Measurements from ENCODE around the gene NR1H2. TPM values are rescaled to one million over a fixed set of nuclear protein-coding genes. Genes with fewer than 3 reads are reported as not detected.

Gene NR1H2
- total and polyA plus RNA-seq, 10 of the 15 experiments (the other 5 are each of a cell fraction or from before 2014, with no cell fraction given), result 0.05 to 54.2 (median 35.1) TPM

- TF ChIP-seq SIN3A (IDR thresholded peaks at IDR 0.05; ENCODE audit: low read depth, low read length) (no peak), MTA2 (IDR thresholded peaks at IDR 0.05; ENCODE audit: low read depth) (no peak), GATAD2B (conservative IDR thresholded peaks at IDR 0.05; ENCODE audit: low read depth) (peak; percentile 54; the same call in 1 of the 2 replicates), MLLT1 (IDR thresholded peaks at IDR 0.05) (peak; percentile 67), IRF3 (IDR thresholded peaks at IDR 0.05) (peak; percentile 40; the same call in 1 of the 2 replicates), E2F4 (IDR thresholded peaks at IDR 0.05; ENCODE audit: low read depth, low read length) (no peak), HDGF (IDR thresholded peaks at IDR 0.05) (peak; percentile 94), EZH2 (IDR thresholded peaks at IDR 0.05; ENCODE audit: borderline replicate concordance, control insufficient read depth, low read depth, low read length) (no peak), RBBP5 (conservative IDR thresholded peaks at IDR 0.05) (no peak), MAX (IDR thresholded peaks at IDR 0.05; ENCODE audit: low read depth, low read length) (no peak), RELB (IDR thresholded peaks at IDR 0.05; ENCODE audit: low read depth) (0 out of 2 replicates have a peak, but pooled peaks have one; percentile 26), ZNF687 (IDR thresholded peaks at IDR 0.05) (peak; percentile 83; the same call in 1 of the 2 replicates), BHLHE40 (IDR thresholded peaks at IDR 0.05; ENCODE audit: borderline replicate concordance in 1 of 2, low read depth in 2 of 2, low read length in 1 of 2) (peak; percentile 68 to 79), EGR1 (IDR thresholded peaks at IDR 0.05; ENCODE audit: borderline replicate concordance in 1 of 2, low read depth in 2 of 2, low read length in 2 of 2) (no peak)
Measured at GRCh38 chr19:50431343-50432220, 55.3 kb downstream of the NR1H2 start (continued).

Data from GM12878 (cell line).